ENCODE results near the gene SYNJ1. TPM values are rescaled to one million over a fixed set of nuclear protein-coding genes. Genes with fewer than 3 reads are reported as not detected.
"Not testable (repeated sequence)": the region's sequence is repeated elsewhere in the genome, so short reads cannot be mapped to it uniquely, and the experiment has no call there.

Gene SYNJ1
- total RNA-seq, 6 experiments from 2014 or later = 5.6 to 8.7 (median 6.9) TPM

DNA sequence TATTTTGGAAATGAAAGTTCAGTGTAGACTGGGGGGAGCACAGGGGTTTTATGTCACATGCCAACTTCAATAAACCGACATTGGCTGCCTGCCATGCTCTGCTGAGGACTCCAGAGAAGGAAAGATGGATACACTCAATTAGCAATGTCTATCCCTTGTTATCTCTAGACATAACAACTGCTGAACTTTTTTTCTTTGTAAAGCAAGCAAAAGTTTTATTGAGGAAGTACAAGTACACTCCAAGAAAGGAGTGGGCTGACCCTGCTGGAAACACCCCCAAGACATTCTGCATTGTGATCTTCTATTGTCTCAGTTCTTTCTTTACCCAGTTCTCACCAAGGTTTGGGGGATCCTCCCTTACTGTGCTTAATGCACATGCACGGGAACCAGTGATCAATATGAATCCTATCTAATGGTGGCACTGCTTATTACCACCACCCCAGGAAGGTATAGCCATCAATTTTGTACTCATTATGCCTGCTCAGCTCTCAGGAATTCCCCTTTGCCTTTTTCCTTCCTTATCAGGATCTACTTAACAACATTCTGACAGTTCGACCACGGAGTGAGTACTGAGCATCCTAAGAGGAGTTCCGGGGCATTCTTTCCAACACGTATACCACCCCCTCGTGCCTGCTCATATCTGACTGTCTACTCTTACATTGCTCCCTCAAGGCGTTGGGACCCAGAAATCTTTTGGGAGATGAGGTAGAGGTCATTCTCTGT lies 28.7 kb downstream of the SYNJ1 start:
- WGBS (ENCODE audit: insufficient coverage, low coverage, low lambda C conversion rate, missing lambda C conversion rate) = 74% methylated on average over 8 of the region's 8 CpGs
- Histone ChIP-seq H3K27me3 (no peaks in the 10 kb centered on the region), H3K9me3 (no peaks in the 10 kb centered on the region)

DNA sequence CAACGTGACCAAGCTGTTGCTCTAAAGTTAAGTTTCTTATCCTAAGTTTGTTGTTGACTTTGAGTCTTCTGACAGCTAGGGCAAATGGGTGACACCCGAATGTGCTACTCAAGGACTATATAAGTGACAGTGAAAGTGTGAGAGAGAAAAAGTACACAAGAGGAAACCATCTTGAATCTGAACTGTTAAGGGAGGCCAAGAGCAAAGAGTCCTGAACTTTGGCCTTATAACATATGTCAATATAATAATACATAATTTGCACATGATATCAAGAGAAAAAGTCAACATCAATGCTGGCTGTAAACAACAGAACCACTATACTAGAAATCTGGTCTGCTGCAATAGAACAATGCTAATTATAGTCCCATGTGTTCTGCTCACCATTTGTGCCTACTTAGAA lies 29.5 kb downstream of the SYNJ1 start:
- Histone ChIP-seq H3K27me3 (no peaks in the 10 kb centered on the region), H3K4me3 (no peak overlapping the region), H3K36me3 (peaks cover 0 to 4% (median 0%) of the 10 kb centered on the region in 4 donors), H3K9me3 (no peaks in the 10 kb centered on the region), H3K27ac (no peak overlapping the region), H3K4me1 (no peaks in the 10 kb centered on the region)
- intact Hi-C loops (cut with DNase I) = no loop called here
- TF ChIP-seq POLR2A (IDR thresholded peaks at IDR 0.05) = no peak
- no peak for TF ChIP-seq CTCF (IDR thresholded peaks at IDR 0.05)
- ATAC-seq = no peak
- DNase-seq = no peak
- WGBS (ENCODE audit: insufficient coverage, low coverage, low lambda C conversion rate, missing lambda C conversion rate) = 88% methylated on average over 2 of the region's 2 CpGs

More for the DNA sequence above, 28.7 kb downstream of the SYNJ1 start:
- no peak for ATAC-seq
- no peak overlapping the region for H3K27ac ChIP-seq
- H3K4me3 ChIP-seq = no peak overlapping the region
- peaks cover 0 to 4% (median 0%) of the 10 kb centered on the region in 4 donors for H3K36me3 ChIP-seq
- TF ChIP-seq POLR2A (IDR thresholded peaks at IDR 0.05) = no peak
- TF ChIP-seq CTCF (IDR thresholded peaks at IDR 0.05) = no peak
- H3K4me1 ChIP-seq = no peaks in the 10 kb centered on the region
- intact Hi-C loops (cut with DNase I) = no loop called here
- DNase-seq = no peak

DNA sequence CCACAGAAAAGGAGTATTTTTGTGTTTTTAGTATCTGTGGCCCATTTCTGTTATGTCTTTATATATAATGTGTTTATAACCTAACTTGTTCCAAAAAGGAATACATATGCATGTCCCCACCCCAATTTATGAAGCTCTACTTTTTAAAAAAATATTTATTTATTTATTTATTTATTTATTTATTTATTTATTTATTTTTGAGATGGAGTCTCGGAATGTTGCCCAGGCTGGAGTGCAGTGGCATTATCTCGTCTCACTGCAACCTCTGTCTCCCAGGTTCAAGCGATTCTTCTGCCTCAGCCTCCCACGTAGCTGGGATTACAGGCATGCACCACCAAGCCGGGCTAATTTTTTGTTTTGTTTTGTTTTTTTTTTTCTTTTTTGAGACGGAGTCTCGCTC lies 32.3 kb downstream of the SYNJ1 start:
- H3K4me3 ChIP-seq; H3K4me1 ChIP-seq; H3K27ac ChIP-seq; H3K36me3 ChIP-seq; intact Hi-C loops (cut with DNase I); H3K27me3 ChIP-seq; DNase-seq; ATAC-seq; H3K9me3 ChIP-seq: not testable (repeated sequence)
- 96% methylated on average over 5 of the region's 7 CpGs for WGBS (ENCODE audit: insufficient coverage, low coverage, low lambda C conversion rate, missing lambda C conversion rate)

GRCh38 chr21:32693581-32693980 lies 34.2 kb downstream of the SYNJ1 start:
- Histone ChIP-seq H3K4me3 (no peak overlapping the region), H3K27ac (no peak overlapping the region), H3K4me1 (no peaks in the 10 kb centered on the region), H3K36me3 (no peaks in the 10 kb centered on the region), H3K27me3 (no peaks in the 10 kb centered on the region), H3K9me3 (no peaks in the 10 kb centered on the region)
- DNase-seq = no peak
- TF ChIP-seq CTCF (IDR thresholded peaks at IDR 0.05) (no peak), POLR2A (IDR thresholded peaks at IDR 0.05) (no peak)
- intact Hi-C loops (cut with DNase I) = no loop called here
- ATAC-seq = no peak

- intact Hi-C loops (cut with DNase I) = no loop called here
- 27% methylated on average over 3 of the region's 3 CpGs for WGBS (ENCODE audit: insufficient coverage, low coverage, low lambda C conversion rate, missing lambda C conversion rate)
- no peaks in the 10 kb centered on the region for H3K9me3 ChIP-seq
- no peaks in the 10 kb centered on the region for H3K27me3 ChIP-seq
- no peaks in the 10 kb centered on the region for H3K4me1 ChIP-seq
- peaks cover 0 to 9% (median 6%) of the 10 kb centered on the region in 4 donors for H3K36me3 ChIP-seq
- no peak for TF ChIP-seq POLR2A (IDR thresholded peaks at IDR 0.05)
- no peak for TF ChIP-seq CTCF (IDR thresholded peaks at IDR 0.05)
- DNase-seq = no peak
- no peak overlapping the region for H3K27ac ChIP-seq
- ATAC-seq = no peak
- H3K4me3 ChIP-seq = no peak overlapping the region
These were observed 37.7 kb downstream of the SYNJ1 start for GRCh38 chr21:32690085-32690484.

All from right lobe of liver (tissue), 6 donors.